Right lobe of liver (tissue), 6 donors: ENCODE results near the gene LIN28B. TPM values are rescaled to one million over a fixed set of nuclear protein-coding genes. Genes with fewer than 3 reads are reported as not detected.

ENCODE experiments used
- ATAC-seq, 4 donors: fragments of 200-7000 bp; cut with Tn5 transposase; one replicate each; pipeline ENCODE4 v1.9.1; 2020; ENCODE audit warnings: mild to moderate bottlenecking in 4 of 4, moderate library complexity in 4 of 4
- DNase-seq, 3 donors: peaks; one replicate each; pipeline ENCODE4 v3.0.0-alpha.2; 2020
- H3K27ac ChIP-seq, 3 donors: fragments of 200-600 bp; one replicate each; pipeline ENCODE4 v1.8.0; 2022
- H3K27me3 ChIP-seq, 2 donors: fragments of 200-600 bp; one replicate each; pipeline ENCODE4 v1.8.0; 2022
- H3K36me3 ChIP-seq, 4 donors: fragments of 200-600 bp; sonication (generic) in 1 of 4; one replicate each; pipeline versions ENCODE4 v1.5.1 to v1.8.0; 2017 to 2022; ENCODE audit warnings: control low read depth in 1 of 4
- H3K4me1 ChIP-seq, 4 donors: fragments of 200-600 bp; sonication (generic) in 1 of 4; one replicate each; pipeline versions ENCODE4 v1.5.1 to v1.8.0; 2017 to 2022; ENCODE audit warnings: control low read depth in 1 of 4
- H3K4me3 ChIP-seq, 3 donors: fragments of 200-600 bp; one replicate each; pipeline ENCODE4 v1.8.0; 2022
- H3K9me3 ChIP-seq, 4 donors: fragments of 200-600 bp; sonication (generic) in 1 of 4; one replicate each; pipeline versions ENCODE4 v1.5.1 to v1.8.0; 2017 to 2022; ENCODE audit warnings: control low read depth in 1 of 4
- CTCF ChIP-seq, 4 donors: fragments of 200-600 bp in 3 of 4; fragments of 450-650 bp in 1 of 4; IDR thresholded peaks; one replicate each; pipeline versions ENCODE4 v1.5.1 to v1.8.0; 2016 to 2022; ENCODE audit warnings: antibody characterized with exemption in 4 of 4, mild to moderate bottlenecking in 2 of 4
- POLR2A ChIP-seq: fragments of 450-650 bp; IDR thresholded peaks from one replicate; pipeline ENCODE4 v1.6.1; 2017; ENCODE audit warnings: antibody characterized with exemption, mild to moderate bottlenecking
- WGBS: methylation state at CpG from one replicate; pipeline ENCODE4 v1.1.6; 2018; ENCODE audit warnings: low coverage, low lambda C conversion rate; ENCODE audit not compliant: insufficient coverage; ENCODE audit errors: missing lambda C conversion rate; 5-methylcytosine and 5-hydroxymethylcytosine counted together
- intact Hi-C, 2 donors: fragments of 100-400 bp; cut with DNase I; formaldehyde crosslinking; loops; one replicate each; pipeline versions ENCODE4 v1.11.2 to v1.14.1; 2022
- total RNA-seq, 6 experiments: library from RNA; depleted of rRNA in 2 of 6; stranded (reverse); fragments of >200 nt in 2 of 6; fragmentation: NEBNext Ultra II Directional in 3 of 6; extraction: Animal tissue kit (Norgen Biotek cat#: 25700) in 3 of 6; gene quantifications; one replicate each; pipeline versions ENCODE4 v1.1.0 to v1.2.4, GENCODE V29; 2016 to 2023
- donor health status: DM: no; HTN: yes; CAD: no.
- donor health status: DM: no; HTN: no; CAD: no.
- donor health status: DM: no; HTN: no; CAD: no.
- donor health status: DM: no; HTN: yes; CAD: no.
- donor health status: DM: no; HTN: yes; CAD: no.

Gene LIN28B
- total RNA-seq, 6 experiments from 2014 or later: not detected

- intact Hi-C loops: no loop called here
- no peaks in the 10 kb centered on the region for H3K9me3 ChIP-seq
- no peak overlapping the region for H3K4me3 ChIP-seq
- TF ChIP-seq CTCF (IDR thresholded peaks at IDR 0.05) (no peak), POLR2A (no peak)
- no peaks in the 10 kb centered on the region for H3K36me3 ChIP-seq
- WGBS: 56% methylated on average over 3 of the region's 3 CpGs
- no peaks in the 10 kb centered on the region for H3K27me3 ChIP-seq
- H3K4me1 ChIP-seq: no peaks in the 10 kb centered on the region
- ATAC-seq (no peak), DNase-seq (no peak)
- no peak overlapping the region for H3K27ac ChIP-seq
Observed at GRCh38 chr6:105051941-105052471, 95.1 kb downstream of the LIN28B start.

GRCh38 chr6:105056646-105057045 lies 99.7 kb downstream of the LIN28B start:
- Histone ChIP-seq H3K27me3 (no peaks in the 10 kb centered on the region), H3K36me3 (no peaks in the 10 kb centered on the region), H3K27ac (no peak overlapping the region), H3K4me3 (no peak overlapping the region), H3K9me3 (no peaks in the 10 kb centered on the region), H3K4me1 (no peaks in the 10 kb centered on the region)
- ATAC-seq (no peak), DNase-seq (no peak)
- TF ChIP-seq CTCF (IDR thresholded peaks at IDR 0.05): no peak
- no peak for TF ChIP-seq POLR2A
- 67% methylated on average over 3 of the region's 3 CpGs for WGBS
- intact Hi-C loops: no loop called here

- no peak overlapping the region for H3K27ac ChIP-seq
- WGBS: 40% methylated on average over 1 of the region's 1 CpG
- ATAC-seq (no peak), DNase-seq (no peak)
- H3K36me3 ChIP-seq: no peaks in the 10 kb centered on the region
- TF ChIP-seq POLR2A (no peak), CTCF (IDR thresholded peaks at IDR 0.05) (no peak)
- intact Hi-C loops: no loop called here
- no peaks in the 10 kb centered on the region for H3K27me3 ChIP-seq
- H3K4me1 ChIP-seq: no peaks in the 10 kb centered on the region
- no peak overlapping the region for H3K4me3 ChIP-seq
- no peaks in the 10 kb centered on the region for H3K9me3 ChIP-seq
Observed at GRCh38 chr6:105057160-105057559, 100.3 kb downstream of the LIN28B start.

GRCh38 chr6:105058316-105058715 lies 101.4 kb downstream of the LIN28B start:
- ATAC-seq (no peak), DNase-seq (no peak)
- intact Hi-C loops: no loop called here
- Histone ChIP-seq H3K4me1 (no peaks in the 10 kb centered on the region), H3K36me3 (no peaks in the 10 kb centered on the region), H3K27me3 (no peaks in the 10 kb centered on the region), H3K9me3 (no peaks in the 10 kb centered on the region), H3K4me3 (no peak overlapping the region), H3K27ac (no peak overlapping the region)
- TF ChIP-seq CTCF (IDR thresholded peaks at IDR 0.05): no peak
- TF ChIP-seq POLR2A: no peak

- Histone ChIP-seq H3K27ac (no peak overlapping the region), H3K4me1 (no peaks in the 10 kb centered on the region), H3K9me3 (no peaks in the 10 kb centered on the region), H3K27me3 (no peaks in the 10 kb centered on the region), H3K36me3 (no peaks in the 10 kb centered on the region), H3K4me3 (no peak overlapping the region)
- intact Hi-C loops: no loop called here
- ATAC-seq: no peak
- no peak for TF ChIP-seq CTCF (IDR thresholded peaks at IDR 0.05)
- no peak for TF ChIP-seq POLR2A
- no peak for DNase-seq
- 19% methylated on average over 4 of the region's 4 CpGs for WGBS
Observed at GRCh38 chr6:105058846-105059245, 101.9 kb downstream of the LIN28B start.
